Osteocyte (in vitro differentiated cells): ENCODE measurements around the gene HDAC3. TPM values are rescaled to one million over a fixed set of nuclear protein-coding genes. Genes with fewer than 3 reads are reported as not detected.
A peak's percentile ranks its signal among the peaks of the same experiment; 100 is the strongest.

Experiments
- DNase-seq: peaks from one replicate; pipeline ENCODE4 v3.0.0; 2021; ENCODE audit warnings: mixed read lengths; ENCODE audit not compliant: unreplicated experiment; ENCODE audit errors: extremely low spot score
- H3K27ac Mint-ChIP-seq: one replicate; pipeline ENCODE4 v1.8.0; 2021; ENCODE audit warnings: mild to moderate bottlenecking, mixed read lengths; ENCODE audit not compliant: unreplicated experiment
- H3K27me3 Mint-ChIP-seq: one replicate; pipeline ENCODE4 v1.8.0; 2021; ENCODE audit warnings: mixed read lengths; ENCODE audit not compliant: unreplicated experiment
- H3K36me3 Mint-ChIP-seq: one replicate; pipeline ENCODE4 v1.8.0; 2021; ENCODE audit warnings: mixed read lengths; ENCODE audit not compliant: unreplicated experiment
- H3K4me1 Mint-ChIP-seq: one replicate; pipeline ENCODE4 v1.8.0; 2021; ENCODE audit warnings: mixed read lengths; ENCODE audit not compliant: unreplicated experiment
- H3K4me3 Mint-ChIP-seq: one replicate; pipeline ENCODE4 v1.8.0; 2021; ENCODE audit warnings: mild to moderate bottlenecking, moderate library complexity, mixed read lengths; ENCODE audit not compliant: unreplicated experiment
- H3K9me3 Mint-ChIP-seq: one replicate; pipeline ENCODE4 v1.8.0; 2021; ENCODE audit warnings: mixed read lengths; ENCODE audit not compliant: unreplicated experiment
- total RNA-seq: library from RNA; stranded (reverse); gene quantifications from 2 replicates; pipeline ENCODE4 v1.2.1, GENCODE V29; 2021
- TF ChIP-seq, protein P1 (sequence below): fragments of 200-600 bp; sonication (generic); IDR thresholded peaks from 2 replicates; pipeline ENCODE4 v1.5.0; 2021; ENCODE audit warnings: antibody characterized with exemption, mild to moderate bottlenecking, moderate library complexity

The HDAC3 gene
- total RNA-seq, 1 donor from 2014 or later = 67.9 TPM

GRCh38 chr5:141654298-141654697 is 17.6 kb upstream of the HDAC3 start:
- no peak for DNase-seq
- Mint-ChIP-seq H3K27ac (no peak overlapping the region), H3K36me3 (no peaks in the 10 kb centered on the region), H3K4me3 (no peak overlapping the region), H3K4me1 (peaks cover 9% of the 10 kb centered on the region), H3K27me3 (no peaks in the 10 kb centered on the region), H3K9me3 (no peaks in the 10 kb centered on the region)
- TF ChIP-seq, protein P1, sequence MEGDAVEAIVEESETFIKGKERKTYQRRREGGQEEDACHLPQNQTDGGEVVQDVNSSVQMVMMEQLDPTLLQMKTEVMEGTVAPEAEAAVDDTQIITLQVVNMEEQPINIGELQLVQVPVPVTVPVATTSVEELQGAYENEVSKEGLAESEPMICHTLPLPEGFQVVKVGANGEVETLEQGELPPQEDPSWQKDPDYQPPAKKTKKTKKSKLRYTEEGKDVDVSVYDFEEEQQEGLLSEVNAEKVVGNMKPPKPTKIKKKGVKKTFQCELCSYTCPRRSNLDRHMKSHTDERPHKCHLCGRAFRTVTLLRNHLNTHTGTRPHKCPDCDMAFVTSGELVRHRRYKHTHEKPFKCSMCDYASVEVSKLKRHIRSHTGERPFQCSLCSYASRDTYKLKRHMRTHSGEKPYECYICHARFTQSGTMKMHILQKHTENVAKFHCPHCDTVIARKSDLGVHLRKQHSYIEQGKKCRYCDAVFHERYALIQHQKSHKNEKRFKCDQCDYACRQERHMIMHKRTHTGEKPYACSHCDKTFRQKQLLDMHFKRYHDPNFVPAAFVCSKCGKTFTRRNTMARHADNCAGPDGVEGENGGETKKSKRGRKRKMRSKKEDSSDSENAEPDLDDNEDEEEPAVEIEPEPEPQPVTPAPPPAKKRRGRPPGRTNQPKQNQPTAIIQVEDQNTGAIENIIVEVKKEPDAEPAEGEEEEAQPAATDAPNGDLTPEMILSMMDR = no peak

DNA sequence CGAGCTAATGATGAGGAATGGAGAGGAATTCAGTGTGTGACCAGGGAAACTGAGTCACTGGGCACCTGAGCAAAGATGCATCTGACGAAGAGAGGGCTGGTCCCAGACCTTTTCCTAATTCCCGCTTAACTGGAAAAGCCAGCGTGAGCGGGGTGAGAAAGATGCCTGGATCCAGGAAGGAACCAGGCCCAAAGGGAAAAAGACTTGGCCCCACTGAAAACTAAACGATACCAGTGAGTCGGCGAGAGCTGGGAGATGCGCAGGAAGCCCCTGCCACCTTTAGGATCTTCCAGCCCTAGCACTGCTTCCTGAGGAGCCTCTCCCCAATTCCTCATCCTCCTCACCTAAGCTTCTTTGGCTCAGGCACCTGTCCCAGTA is 15.1 kb upstream of the HDAC3 start:
- peaks cover 2% of the 10 kb centered on the region for H3K36me3 Mint-ChIP-seq
- H3K4me3 Mint-ChIP-seq = peak overlapping the region; percentile 99

GRCh38 chr5:141650851-141651727 is 14.4 kb upstream of the HDAC3 start, which contains the start of gene FCHSD1:
FCHSD1 (minus strand) TSS chr5:141651418; CDS start chr5:141651368, 50 bp downstream.
- H3K27ac Mint-ChIP-seq = peak within 1 kb of the TSS; percentile 87
- no peaks in the 10 kb centered on the region for H3K27me3 Mint-ChIP-seq
- peaks cover 9% of the 10 kb centered on the region for H3K4me1 Mint-ChIP-seq
- peak within 1 kb of the TSS; percentile 99 for H3K4me3 Mint-ChIP-seq
- peaks cover 2% of the 10 kb centered on the region for H3K36me3 Mint-ChIP-seq
- TF ChIP-seq, protein P1 = no peak
- H3K9me3 Mint-ChIP-seq = no peaks in the 10 kb centered on the region
- peak; percentile 95 for DNase-seq

More for the DNA sequence above, 15.1 kb upstream of the HDAC3 start:
- Mint-ChIP-seq H3K4me1 (peaks cover 9% of the 10 kb centered on the region), H3K27ac (no peak overlapping the region), H3K27me3 (no peaks in the 10 kb centered on the region), H3K9me3 (no peaks in the 10 kb centered on the region)
- DNase-seq = no peak
- TF ChIP-seq, protein P1 = no peak

DNA sequence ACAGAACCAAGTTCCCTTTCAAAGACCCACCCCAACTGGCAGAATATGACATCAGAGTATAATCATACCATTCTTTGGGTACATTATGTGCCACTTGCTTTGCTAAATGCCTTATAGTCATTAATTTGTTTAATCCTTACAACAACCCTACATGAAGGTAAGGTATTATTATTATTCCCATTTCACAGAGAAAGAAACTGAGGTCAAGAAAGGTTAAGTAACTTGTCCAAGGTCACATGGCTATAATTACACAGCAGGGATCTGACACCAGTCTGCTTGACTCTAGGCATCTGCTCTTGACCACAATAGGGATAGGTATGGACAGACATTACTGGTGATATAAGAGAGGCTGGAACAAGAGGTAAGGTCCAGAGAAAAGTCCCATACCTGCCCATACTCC is 13.3 kb upstream of the HDAC3 start:
- Mint-ChIP-seq H3K4me1 (peaks cover 9% of the 10 kb centered on the region), H3K4me3 (no peak overlapping the region), H3K27me3 (no peaks in the 10 kb centered on the region), H3K27ac (no peak overlapping the region), H3K9me3 (no peaks in the 10 kb centered on the region), H3K36me3 (peaks cover 4% of the 10 kb centered on the region)
- DNase-seq = no peak
- TF ChIP-seq, protein P1 = no peak

DNA sequence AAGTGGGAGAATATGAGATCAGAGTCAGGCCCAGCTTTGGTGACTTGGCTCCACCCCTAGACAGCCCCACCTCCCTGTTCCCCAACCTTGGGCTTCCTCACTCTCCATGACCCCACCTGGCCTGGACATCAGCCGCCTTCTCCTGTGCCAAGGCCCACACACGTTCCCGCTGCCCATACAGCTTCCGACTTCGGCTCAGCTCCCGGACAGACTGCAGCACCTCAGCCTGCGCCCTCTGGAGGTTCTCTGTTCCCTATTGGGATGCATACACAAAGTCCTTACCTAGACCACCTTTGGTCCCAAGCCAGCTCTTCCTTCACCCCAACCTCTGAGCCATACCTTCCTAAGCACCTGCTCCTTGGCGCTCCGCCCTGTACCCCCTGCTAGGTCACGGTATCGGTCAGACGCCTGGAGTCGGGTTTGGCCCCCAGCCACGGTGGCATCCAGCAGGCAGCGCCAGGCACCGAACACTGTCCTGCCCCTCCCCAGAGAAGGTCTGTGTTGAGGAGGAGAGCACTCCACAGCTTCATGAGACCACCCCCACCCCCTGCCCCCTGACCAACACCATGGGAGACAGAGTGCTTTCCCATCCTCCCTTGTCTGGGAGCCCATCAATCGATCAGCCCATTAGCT is 12.5 kb upstream of the HDAC3 start:
- TF ChIP-seq, protein P1 = no peak
- H3K27ac Mint-ChIP-seq = no peak overlapping the region
- H3K9me3 Mint-ChIP-seq = no peaks in the 10 kb centered on the region

More for the DNA sequence above, 12.5 kb upstream of the HDAC3 start:
- no peak for DNase-seq
- H3K27me3 Mint-ChIP-seq = no peaks in the 10 kb centered on the region
- no peak overlapping the region for H3K4me3 Mint-ChIP-seq
- H3K36me3 Mint-ChIP-seq = peaks cover 8% of the 10 kb centered on the region
- H3K4me1 Mint-ChIP-seq = peaks cover 9% of the 10 kb centered on the region
